Measurements from ENCODE around the gene MS4A10.

MS4A10 gene

GRCh38 chr11:60841797-60842667 is 56.9 kb downstream of the MS4A10 start, which contains the start of gene CCDC86:
CCDC86 (plus strand) TSS chr11:60842113; CDS start chr11:60842125, 12 bp downstream.
- DNase-seq, result peak; percentile 90
- in situ Hi-C loops (cut with HindIII; ENCODE audit: low pct_ligation_motif_present, low pct_unique_long_range_greater_than_20kb, low sequenced_read_pairs), result no loop called here

GRCh38 chr11:60842668-60843600 is 57.8 kb downstream of the MS4A10 start:
- in situ Hi-C loops (cut with HindIII; ENCODE audit: low pct_ligation_motif_present, low pct_unique_long_range_greater_than_20kb, low sequenced_read_pairs), result no loop called here
- no peak for DNase-seq

GRCh38 chr11:60844045-60844869 is 59.1 kb downstream of the MS4A10 start:
- in situ Hi-C loops (cut with HindIII; ENCODE audit: low pct_ligation_motif_present, low pct_unique_long_range_greater_than_20kb, low sequenced_read_pairs), result no loop called here

GRCh38 chr11:60844870-60845221 is 59.7 kb downstream of the MS4A10 start:
- DNase-seq, result no peak
- in situ Hi-C loops (cut with HindIII; ENCODE audit: low pct_ligation_motif_present, low pct_unique_long_range_greater_than_20kb, low sequenced_read_pairs), result no loop called here

More at GRCh38 chr11:60844045-60844869, 59.1 kb downstream of the MS4A10 start:
- DNase-seq, result no peak

GRCh38 chr11:60845338-60845737 is 60.2 kb downstream of the MS4A10 start:
- DNase-seq, result no peak
- in situ Hi-C loops (cut with HindIII; ENCODE audit: low pct_ligation_motif_present, low pct_unique_long_range_greater_than_20kb, low sequenced_read_pairs), result no loop called here

GRCh38 chr11:60847281-60847680 is 62.1 kb downstream of the MS4A10 start:
- in situ Hi-C loops (cut with HindIII; ENCODE audit: low pct_ligation_motif_present, low pct_unique_long_range_greater_than_20kb, low sequenced_read_pairs), result no loop called here
- no peak for DNase-seq

GRCh38 chr11:60847896-60848295 is 62.8 kb downstream of the MS4A10 start:
- in situ Hi-C loops (cut with HindIII; ENCODE audit: low pct_ligation_motif_present, low pct_unique_long_range_greater_than_20kb, low sequenced_read_pairs), result no loop called here
- DNase-seq, result no peak

GRCh38 chr11:60848714-60849151 is 63.6 kb downstream of the MS4A10 start:
- in situ Hi-C loops (cut with HindIII; ENCODE audit: low pct_ligation_motif_present, low pct_unique_long_range_greater_than_20kb, low sequenced_read_pairs), result no loop called here

GRCh38 chr11:60849641-60850520 is 64.7 kb downstream of the MS4A10 start:
- in situ Hi-C loops (cut with HindIII; ENCODE audit: low pct_ligation_motif_present, low pct_unique_long_range_greater_than_20kb, low sequenced_read_pairs), result no loop called here
- no peak for DNase-seq

More at GRCh38 chr11:60848714-60849151, 63.6 kb downstream of the MS4A10 start:
- no peak for DNase-seq
